ENCODE results near the gene DNAJC3.
"Not testable (repeated sequence)": the region's sequence is repeated elsewhere in the genome, so short reads cannot be mapped to it uniquely, and the experiment has no call there.

DNAJC3 gene, protein sequence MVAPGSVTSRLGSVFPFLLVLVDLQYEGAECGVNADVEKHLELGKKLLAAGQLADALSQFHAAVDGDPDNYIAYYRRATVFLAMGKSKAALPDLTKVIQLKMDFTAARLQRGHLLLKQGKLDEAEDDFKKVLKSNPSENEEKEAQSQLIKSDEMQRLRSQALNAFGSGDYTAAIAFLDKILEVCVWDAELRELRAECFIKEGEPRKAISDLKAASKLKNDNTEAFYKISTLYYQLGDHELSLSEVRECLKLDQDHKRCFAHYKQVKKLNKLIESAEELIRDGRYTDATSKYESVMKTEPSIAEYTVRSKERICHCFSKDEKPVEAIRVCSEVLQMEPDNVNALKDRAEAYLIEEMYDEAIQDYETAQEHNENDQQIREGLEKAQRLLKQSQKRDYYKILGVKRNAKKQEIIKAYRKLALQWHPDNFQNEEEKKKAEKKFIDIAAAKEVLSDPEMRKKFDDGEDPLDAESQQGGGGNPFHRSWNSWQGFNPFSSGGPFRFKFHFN

DNA sequence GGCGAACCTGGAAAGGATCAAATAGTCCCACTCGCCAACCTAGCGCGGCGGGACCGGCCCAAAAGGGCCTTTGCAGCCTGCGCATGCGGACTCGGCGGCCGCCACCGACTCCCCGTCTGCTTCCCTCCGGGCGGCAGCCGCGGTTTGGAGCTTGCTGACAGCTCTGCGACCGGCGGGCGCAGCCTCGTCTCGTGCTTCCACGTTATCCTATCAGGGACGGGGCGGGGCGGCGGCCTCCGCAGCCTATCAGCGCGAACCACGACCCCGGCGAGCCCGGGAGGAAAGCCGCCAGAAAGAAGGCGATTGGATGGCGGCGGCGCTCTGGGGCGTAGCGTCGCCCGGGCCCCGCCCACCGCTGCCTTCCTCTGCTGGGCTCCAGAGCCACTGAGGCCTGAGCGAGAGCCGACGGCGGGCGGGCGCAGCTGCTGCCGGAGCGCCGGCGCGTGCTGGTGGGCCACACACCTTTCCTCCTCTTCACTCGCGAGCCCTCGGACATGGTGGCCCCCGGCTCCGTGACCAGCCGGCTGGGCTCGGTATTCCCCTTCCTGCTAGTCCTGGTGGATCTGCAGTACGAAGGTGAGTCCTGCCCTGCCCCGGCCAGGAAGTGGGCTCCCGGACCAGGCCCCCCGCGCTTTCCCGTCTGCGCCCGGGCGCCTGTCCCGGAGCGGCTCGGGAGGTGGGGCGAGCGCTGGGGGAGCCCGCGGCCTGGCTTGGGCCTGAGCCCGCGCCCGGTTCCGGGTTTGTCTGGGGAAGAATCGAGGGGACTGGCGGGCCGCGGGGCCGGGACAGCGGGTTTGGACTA, at the start of gene DNAJC3:
TSS of gene DNAJC3 (plus strand) at position 378 of the 802 bp plus-strand sequence. CDS start at position 495, 117 bp downstream.
- peak; percentile 96 for DNase-seq (ENCODE audit: low read depth)

DNA sequence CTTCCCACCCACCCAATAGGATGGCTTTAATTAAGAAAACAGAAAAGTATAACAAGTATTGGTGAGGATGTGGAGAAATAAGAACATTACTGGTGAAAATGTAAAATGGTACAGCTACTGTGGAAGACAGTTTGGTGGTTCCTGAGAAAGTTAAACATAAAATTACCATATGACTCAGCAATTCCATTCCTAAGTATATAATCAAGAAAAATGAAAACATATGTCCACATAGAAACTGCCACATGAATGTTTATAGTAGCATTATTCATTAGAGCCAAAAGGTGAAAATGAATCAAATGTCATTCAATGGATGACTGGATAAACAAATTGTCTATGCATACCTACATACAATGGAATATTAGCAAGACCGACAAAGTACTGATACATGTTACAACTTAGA, 49.3 kb upstream of the DNAJC3 start:
- no peak for DNase-seq (ENCODE audit: low read depth)

DNA sequence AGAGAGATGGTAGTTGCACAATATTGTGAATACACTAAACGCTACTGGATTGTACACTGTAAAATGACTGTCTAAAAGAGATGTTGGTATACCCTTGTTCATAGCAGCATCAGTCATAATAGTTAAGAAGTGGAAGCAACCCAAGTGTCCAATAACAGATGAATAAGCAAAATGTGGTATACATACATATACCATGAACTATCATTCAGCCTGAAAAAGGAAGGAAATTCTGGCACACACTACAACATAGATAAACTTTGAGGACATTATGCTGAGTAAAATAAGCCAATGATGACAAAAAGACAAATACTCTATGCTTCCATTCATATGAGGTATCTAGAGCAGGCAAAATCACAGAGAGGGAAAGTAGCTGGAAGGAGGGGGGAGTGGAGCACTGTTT, 48.5 kb upstream of the DNAJC3 start:
- no peak for DNase-seq (ENCODE audit: low read depth)

DNA sequence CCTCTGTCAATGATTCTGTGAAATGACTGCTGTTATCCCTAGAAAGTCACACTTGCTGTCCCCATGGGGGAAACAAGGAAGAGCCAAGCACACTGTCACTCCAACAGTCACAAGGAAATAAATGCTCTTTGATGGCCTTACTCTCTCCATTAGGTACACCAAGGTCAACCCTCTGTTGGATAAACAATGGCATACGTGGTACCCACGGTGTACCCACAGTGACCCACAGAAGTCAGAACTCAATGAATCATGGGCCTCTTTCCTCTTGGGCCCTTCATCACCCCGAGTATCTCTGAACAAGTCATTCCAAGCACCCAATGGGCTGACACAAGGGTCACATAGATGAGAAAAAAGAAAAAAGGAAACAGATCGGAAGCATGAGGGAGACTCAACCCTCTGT, 47.9 kb upstream of the DNAJC3 start:
- no peak for DNase-seq (ENCODE audit: low read depth)

DNA sequence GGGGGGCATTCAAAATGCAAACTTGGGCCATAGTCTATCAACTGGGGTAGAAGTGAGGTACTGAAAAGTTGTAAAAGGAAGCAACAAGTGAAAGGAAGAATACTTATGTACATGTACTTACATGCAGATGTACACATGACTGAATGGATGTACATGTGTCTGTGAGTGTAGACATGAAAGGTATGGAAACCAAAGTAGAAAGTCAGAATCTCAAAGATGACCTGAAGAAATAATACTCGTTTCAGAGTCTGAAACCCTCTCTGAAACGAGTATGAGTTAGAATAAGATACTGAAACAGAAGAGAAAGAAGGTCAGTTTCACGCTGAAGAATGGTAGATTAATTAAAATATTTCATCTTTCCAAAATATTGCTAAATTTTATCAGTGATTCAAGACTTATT, 46.3 kb upstream of the DNAJC3 start:
- DNase-seq (ENCODE audit: low read depth) = no peak

DNA sequence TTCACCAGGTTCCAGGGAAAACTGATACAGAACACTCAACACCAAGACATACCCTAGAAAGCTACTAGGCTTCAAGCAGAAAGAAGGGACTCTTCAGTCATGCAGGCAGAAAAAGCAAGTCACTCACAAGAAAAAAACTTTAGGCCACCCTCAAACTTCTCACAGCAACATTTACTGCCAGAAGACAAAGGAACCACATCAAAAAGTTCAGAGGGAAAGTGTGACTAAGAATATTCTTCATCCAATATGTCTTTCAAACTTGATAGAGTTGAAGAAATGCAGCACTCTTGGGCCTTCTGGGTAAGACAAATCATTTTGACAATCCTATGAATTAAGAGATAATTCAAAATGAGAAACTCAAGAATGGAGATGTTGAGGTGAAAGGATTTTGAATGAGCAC, 40.1 kb upstream of the DNAJC3 start:
- DNase-seq (ENCODE audit: low read depth) = no peak

DNA sequence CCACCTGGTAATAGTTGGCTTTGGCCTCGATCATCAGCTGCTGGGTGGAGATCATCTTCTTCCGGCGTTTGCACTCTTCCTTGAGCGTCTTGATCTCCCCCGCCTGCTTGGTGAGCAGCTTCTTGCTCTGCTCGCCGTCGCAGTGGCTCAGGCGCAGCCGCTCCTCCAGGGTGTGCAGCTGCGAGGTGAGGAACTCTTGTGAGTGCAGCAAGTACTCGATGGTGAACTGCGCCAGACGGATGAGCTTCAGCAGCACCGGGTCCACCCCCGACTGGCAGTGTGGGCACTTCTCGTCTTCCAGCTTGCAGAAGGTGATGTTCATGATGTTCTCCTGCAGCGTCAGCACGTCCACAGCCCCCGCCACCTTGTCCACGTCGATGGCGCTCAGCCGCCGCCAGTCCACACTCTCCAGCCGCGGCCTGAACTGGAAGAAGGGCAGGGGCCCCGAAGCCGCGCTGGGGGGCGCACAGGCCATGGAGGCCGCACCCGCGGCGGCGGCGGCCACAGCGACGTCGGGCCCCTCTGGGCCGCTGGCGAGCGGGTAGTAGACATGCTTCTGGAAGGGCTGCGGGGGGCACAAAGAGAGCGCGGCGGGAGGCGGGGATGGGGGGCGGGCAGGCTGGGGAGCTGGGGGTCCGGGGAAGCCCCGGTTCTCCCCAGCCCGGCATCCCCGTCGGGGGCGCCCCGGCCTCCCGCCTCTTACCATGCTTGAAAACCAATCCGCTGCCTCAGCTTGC, 35.5 kb upstream of the DNAJC3 start:
- no peak for DNase-seq (ENCODE audit: low read depth)

DNA sequence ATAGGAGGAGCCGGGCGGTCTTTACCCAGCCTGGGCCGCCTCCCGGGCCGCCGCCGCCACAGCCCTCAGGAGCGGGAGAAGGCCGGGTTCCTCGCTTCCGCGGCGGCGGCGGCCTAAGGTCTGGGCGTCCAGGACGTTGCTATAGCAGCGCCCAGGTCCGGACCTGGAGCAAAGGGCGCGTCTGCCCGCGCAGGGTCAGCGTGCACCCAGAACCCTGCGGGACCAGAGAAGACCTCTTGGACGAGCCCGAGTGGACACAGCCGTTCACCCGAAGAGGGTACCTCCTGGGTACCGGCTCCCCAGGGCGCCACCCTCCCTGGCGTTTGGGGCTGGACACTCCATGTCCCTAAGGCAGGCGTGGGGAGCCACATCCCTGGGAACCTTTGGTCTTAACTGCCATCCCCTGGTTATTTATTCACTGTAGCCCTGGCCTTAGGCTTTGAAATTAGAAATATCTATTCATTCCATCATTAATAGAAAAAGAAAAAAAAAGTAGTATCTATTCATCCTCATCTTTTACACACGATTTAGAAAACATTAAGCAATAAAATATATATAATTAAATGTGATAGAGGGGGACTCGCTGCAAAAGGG, 34.8 kb upstream of the DNAJC3 start:
- no peak for DNase-seq (ENCODE audit: low read depth)

DNA sequence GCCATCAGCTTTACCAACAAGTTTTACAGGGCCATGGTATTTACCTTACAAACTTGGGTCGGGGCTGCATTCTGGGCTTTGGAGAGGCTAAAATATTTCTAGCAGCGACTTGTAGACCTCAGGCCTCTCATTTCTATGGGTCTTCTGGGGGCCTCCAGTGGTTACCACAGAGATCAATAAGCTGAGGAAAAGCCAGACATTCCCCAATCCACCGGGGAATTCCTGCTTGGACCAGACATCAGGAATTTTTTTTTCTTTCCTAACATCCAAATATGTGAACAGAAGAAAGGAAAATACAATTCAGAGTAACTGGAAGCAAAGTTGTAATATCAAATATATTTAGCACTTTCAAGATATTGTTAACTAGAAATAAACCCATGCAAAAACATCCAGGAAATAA, 33.9 kb upstream of the DNAJC3 start:
- no peak for DNase-seq (ENCODE audit: low read depth)

DNA sequence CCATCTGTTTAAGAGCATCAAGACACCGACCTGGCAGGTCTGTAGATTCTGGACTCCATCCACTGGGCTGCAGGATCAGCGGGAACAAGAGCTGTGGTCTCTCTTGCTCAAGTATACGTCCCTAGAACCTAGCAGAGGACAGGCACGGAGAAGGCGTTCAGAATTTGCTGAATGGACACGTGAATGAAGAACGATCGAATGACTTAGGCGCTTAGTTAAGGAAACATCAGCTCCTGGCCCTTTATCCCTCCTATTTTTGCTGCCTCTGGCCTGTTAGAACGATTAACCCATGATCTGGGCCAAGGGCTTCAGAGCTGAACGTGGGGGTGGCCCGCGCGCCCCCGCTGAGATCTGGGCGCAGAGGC, 33.4 kb upstream of the DNAJC3 start:
- DNase-seq (ENCODE audit: low read depth) = no peak

DNA sequence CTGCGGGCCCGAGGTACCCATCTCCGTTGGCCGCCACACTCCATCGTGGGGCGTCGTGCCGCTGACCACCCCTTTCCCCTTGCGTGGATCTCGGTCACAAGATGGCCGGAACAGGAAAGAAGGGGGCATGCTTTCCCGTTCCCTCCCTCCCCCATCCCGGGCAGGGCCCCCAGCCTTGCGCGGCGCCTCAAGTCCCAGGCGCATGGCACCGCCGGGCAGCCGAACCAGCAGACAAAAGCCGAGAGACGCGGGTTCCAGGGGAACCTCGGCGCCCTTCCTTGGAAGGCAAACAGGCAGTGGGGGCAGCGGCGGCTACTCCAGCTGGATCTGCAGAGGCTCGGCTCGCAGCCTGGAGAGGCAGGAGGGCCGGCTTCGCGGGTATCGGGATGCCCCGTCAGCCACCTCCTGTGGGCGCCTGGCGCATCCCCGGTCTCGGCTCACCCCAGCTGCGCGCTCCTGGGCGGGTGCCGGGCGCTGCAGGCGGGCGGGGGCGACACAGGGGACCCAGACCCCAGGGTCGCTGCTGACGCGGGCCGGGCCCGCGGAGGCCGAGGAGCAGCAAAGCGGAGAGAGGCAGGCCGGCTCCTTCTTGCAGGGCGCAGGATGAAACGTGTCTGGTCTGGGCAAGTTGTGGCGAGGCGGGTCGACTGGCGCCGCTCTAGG, 32.9 kb upstream of the DNAJC3 start:
- DNase-seq (ENCODE audit: low read depth) = no peak

DNA sequence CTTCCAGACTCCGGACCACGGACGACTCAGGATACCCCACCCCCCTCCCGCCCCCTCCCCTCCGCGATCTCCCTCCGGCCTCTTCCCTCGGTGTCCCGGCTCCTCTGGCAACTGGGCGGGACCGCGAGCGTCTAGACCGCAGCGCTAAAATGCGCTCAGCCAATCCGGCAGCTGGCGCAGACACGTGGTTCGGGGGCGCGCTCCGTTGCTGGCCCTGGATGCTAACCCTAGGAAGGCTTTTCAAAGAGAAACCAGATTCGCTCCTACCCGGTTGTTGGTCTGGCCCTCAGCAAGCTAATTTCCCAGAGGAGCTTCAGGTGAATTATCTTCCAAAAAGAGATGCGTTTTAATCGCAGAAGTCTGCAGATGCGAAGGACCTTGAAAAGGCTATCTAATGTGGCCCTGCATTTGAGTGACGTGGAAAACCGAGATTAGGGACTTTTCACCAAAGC, 32.3 kb upstream of the DNAJC3 start, which contains the start of gene DZIP1:
TSS of gene DZIP1 (minus strand) at position 106 of the 452 bp plus-strand sequence. CDS start 2,677 bp downstream, outside the sequence.
- DNase-seq (ENCODE audit: low read depth) = no peak

DNA sequence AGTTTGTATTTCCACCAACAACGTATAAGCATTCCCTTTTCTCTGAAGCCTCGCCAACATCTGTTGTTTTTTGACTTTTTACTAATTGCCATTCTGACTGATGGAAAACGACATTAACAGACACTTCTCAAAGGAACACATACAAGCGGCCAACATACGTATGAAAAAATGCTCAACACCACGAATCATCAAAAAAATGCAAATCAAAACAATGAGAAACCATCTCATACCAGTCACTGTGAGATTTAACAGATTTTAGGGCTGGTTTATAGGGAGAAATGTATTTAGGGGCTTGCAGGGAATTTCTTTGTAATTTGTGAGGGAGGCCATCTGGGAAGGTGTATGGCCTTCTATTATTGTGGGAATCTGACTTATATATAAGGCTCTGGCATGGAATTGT, 29.6 kb upstream of the DNAJC3 start:
- DNase-seq (ENCODE audit: low read depth) = no peak

DNA sequence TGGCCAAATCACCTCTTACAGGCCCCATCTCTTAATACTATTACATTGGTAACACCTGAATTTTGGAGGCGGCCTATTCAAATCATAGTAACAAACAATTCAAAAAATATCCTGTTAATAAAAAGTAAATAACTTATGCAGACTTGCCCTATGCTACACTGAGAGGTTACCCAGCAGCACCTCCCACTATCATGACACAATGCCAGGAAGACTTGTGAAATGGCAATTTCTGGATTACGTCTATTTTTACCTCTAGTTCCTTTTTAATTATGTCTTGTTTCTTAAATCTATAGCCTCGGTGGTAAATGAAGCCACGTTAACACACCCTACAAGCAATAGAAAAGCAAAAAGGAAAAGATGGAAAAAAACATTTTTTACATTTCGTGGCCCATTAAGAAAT, 26.2 kb upstream of the DNAJC3 start:
- no peak for DNase-seq (ENCODE audit: low read depth)

DNA sequence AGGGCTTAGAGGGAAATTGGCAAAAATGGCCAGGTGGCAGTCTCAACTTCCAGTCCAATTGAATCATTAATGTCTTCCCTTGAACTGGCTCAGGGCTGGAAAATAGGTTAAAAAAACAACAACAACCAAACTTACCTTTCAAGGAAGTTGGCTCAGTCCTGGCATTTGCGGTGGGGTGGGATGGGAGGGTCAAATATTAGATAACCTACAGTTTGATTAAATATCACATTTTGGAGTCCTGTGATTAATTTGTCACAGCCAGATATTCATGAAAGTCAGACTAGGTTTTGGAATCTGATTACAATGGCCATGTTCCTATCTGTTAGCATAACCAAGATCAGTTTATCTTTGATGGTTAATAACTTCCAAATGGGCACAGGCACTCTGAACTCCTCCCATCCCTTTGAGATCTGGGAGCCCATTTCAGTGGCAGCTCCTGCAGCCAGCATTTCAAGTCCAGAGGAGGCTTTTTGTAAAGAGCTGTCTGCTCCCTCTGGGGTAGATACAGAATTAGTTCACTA, 24.6 kb upstream of the DNAJC3 start:
- DNase-seq (ENCODE audit: low read depth) = no peak

DNA sequence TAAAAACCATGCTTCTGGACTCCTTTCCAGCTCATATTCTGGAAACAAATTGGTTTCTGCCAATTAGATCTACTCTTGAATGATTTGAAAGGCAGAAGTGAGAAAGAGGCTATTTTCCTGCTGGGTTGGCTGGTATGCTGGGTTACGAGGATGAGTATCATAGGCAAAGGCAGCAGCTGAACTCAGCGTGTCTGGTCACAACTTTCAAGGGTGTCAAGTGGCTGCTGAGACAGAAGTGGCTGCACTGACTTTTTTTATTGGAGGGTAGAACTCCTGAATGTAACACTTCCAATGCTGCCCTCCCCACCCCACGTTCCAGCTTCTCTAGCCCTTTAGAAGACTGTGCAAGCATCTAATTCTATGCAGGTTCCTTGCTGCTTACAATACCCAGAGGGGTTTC, 24.1 kb upstream of the DNAJC3 start:
- no peak for DNase-seq (ENCODE audit: low read depth)

DNA sequence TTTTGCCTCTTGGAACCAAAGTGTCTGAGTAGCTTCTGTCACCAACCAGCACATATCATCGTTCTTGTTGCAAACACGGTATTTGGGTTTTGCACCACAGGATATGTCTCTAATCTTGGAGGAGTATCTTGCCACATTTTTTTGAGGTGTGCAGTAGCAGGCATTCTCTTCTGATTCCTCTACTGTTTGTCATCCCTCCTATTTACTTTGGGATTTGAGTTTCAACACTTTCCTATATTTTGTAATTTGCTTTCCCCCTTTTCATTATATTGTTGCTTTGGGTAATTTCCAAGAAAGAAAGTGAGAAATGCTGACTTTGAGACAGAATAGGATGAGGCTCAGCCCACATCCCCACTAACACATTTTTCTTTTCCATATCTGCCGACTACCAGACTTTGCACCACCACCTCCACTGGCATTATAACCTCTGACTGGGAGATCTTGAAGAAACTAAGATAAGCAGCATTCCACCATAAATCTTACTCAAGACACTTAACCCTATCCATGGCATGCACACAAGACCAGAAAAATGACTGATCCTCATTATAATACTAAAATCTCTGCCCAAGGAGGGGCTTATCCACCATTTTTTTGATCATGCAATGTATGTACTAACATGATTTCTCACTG, 20.4 kb upstream of the DNAJC3 start:
- no peak for DNase-seq (ENCODE audit: low read depth)

DNA sequence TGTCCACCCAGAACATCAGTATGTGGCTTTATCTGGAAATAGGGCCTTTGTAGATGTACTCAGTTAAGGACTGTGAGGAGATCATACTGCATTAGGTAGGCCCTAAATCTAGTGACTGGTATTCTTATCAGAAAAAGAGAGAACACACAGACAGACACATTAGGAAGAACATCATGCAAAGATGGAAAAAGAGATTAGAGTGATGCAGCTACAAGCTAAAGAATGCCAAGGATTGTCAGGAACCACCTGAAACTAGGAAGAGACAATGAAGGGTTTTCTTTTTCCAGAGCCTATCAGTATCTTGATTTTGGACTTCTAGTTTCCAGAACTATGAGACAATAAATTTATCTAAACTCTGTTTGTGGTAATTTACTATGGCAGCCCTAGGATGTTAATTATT, 17.4 kb upstream of the DNAJC3 start:
- DNase-seq (ENCODE audit: low read depth) = no peak

DNA sequence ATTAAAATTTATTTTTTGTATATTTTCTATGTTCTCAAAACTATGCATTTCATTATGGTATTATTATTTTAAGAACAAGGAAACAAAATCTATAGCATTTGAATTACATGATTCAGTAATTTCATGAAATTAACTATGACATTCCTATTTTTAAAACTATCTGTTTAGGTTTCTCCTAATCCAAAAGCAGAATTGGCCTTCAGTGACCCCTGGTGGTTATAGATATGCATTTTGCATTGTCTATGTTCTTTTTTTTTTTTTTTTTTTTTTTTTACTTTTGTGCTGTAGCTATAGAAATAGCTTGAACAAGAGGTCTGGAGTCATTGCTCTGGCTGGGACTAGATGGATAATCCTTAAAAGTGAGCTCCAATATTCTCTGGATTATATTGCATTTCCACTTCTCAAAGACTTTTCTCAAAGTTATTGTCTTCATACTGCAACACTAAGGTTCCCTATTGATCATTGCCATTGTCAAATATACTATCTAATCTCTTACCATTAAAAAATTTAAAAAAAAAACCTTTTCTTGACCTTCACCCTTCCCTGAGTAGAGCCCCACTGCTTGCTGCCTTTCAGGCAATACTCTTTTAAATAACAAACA, 15.9 kb upstream of the DNAJC3 start:
- no peak for DNase-seq (ENCODE audit: low read depth)

DNA sequence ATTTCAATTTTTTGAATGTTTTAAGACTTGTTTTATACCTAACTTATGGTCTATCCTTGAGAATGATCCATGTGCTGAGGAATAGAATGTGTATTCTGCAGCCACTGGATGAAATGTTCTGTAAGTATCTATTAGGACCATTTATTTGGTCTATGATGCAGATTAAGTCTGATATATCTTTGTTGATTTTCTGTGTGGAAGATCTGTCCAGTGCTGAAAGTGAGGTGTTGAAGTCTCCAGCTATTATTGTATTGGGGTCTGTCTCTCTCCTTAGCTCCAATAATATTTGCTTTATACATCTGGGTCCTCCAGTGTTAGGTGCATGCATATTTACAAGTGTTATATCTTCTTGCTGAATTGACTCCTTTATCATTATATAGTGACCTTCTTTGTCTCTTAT, 9.7 kb upstream of the DNAJC3 start:
- DNase-seq (ENCODE audit: low read depth) = not testable (repeated sequence)

Measured in activated T-cell treated with anti-CD3 and anti-CD28 coated beads for 1 hour (primary cell).